Mesodermal cell (in vitro differentiated cells): ENCODE results near the gene C19orf38.
A peak's percentile ranks its signal among the peaks of the same experiment; 100 is the strongest.

Experiments
- H3K27ac ChIP-seq: 2 replicates; pipeline ENCODE4 v1.7.0; 2013; ENCODE audit warnings: mild to moderate bottlenecking, low read depth, low read length, moderate library complexity; ENCODE audit not compliant: severe bottlenecking
- H3K36me3 ChIP-seq: 2 replicates; pipeline ENCODE4 v1.7.1; 2013; ENCODE audit warnings: mild to moderate bottlenecking, low read length, moderate library complexity; ENCODE audit not compliant: control insufficient read depth, insufficient read depth
- H3K4me1 ChIP-seq: one replicate; pipeline ENCODE4 v1.7.1; 2013; ENCODE audit warnings: mild to moderate bottlenecking, low read length; ENCODE audit not compliant: insufficient read depth, control insufficient read depth, poor library complexity, severe bottlenecking
- H3K4me3 ChIP-seq: 2 replicates; pipeline ENCODE4 v1.7.0; 2013; ENCODE audit warnings: low read length, control low read depth, mild to moderate bottlenecking; ENCODE audit not compliant: insufficient read depth, poor library complexity, severe bottlenecking; ENCODE audit errors: extremely low read depth
- H3K9me3 ChIP-seq: 2 replicates; pipeline ENCODE4 v1.7.1; 2013; ENCODE audit warnings: mild to moderate bottlenecking, low read length, moderate library complexity; ENCODE audit not compliant: control insufficient read depth
- WGBS, 2 experiments: methylation state at CpG; one replicate each; pipeline ENCODE4 v1.1.5; 2013; ENCODE audit warnings: missing lambda C conversion rate in 2 of 2; ENCODE audit not compliant: insufficient coverage in 2 of 2; 5-methylcytosine and 5-hydroxymethylcytosine counted together

The C19orf38 gene

DNA sequence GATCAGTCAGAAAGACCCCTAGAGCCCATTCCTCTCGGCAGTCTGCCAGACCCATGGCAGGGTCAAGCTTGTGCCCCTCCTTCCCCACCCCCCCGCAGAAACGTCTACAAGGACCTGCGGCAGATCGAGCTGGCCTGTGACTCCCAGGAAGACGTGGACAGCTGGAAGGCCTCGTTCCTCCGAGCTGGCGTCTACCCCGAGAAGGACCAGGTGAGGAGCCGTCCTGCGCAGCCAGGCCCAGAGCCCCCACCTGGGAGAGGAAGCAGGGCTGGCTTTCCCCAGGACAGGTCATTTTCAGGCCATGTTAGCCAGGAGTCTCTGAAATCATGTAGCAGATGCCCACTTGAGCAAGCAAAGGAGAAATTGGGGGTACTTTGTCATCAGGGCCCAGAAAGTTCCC is 24.5 kb upstream of the C19orf38 start:
- H3K9me3 ChIP-seq, result no peaks in the 10 kb centered on the region
- H3K36me3 ChIP-seq, result peaks cover 73% of the 10 kb centered on the region
- H3K4me1 ChIP-seq, result no peaks in the 10 kb centered on the region
- no peak overlapping the region for H3K4me3 ChIP-seq
- WGBS, 2 experiments, result 98 to 99% methylated on average over 10 to 12 of the region's 12 CpGs
- no peak overlapping the region for H3K27ac ChIP-seq

GRCh38 chr19:10826231-10826630 is 22.0 kb upstream of the C19orf38 start:
- Histone ChIP-seq H3K4me1 (no peaks in the 10 kb centered on the region), H3K36me3 (peaks cover 70% of the 10 kb centered on the region), H3K9me3 (no peaks in the 10 kb centered on the region), H3K27ac (no peak overlapping the region), H3K4me3 (no peak overlapping the region)
- WGBS, 2 experiments, result 93 to 94% methylated on average over 6 to 7 of the region's 7 CpGs

DNA sequence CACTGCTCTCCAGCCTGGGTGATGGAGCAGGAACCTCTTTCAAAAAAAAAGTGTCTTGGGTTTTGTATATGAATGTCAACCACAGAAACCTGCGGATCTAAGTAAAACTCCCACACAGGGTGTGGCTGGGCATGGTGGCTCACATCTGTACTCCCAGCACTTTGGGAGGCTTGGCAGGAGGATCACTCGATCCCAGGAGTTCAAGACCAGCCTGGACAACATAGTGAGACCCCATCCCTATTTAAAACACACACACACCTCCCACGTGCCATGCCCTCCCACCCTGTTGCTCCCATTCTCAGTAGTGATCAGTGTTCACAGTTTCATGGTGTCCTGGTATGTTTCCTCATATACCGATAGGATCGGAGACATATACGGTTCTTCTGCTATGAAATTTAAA is 21.4 kb upstream of the C19orf38 start:
- H3K9me3 ChIP-seq, result no peaks in the 10 kb centered on the region
- H3K4me1 ChIP-seq, result no peaks in the 10 kb centered on the region
- WGBS, 2 experiments, result 100% methylated on average over 5 to 6 of the region's 6 CpGs
- no peak overlapping the region for H3K4me3 ChIP-seq
- H3K27ac ChIP-seq, result no peak overlapping the region
- H3K36me3 ChIP-seq, result peaks cover 65% of the 10 kb centered on the region

DNA sequence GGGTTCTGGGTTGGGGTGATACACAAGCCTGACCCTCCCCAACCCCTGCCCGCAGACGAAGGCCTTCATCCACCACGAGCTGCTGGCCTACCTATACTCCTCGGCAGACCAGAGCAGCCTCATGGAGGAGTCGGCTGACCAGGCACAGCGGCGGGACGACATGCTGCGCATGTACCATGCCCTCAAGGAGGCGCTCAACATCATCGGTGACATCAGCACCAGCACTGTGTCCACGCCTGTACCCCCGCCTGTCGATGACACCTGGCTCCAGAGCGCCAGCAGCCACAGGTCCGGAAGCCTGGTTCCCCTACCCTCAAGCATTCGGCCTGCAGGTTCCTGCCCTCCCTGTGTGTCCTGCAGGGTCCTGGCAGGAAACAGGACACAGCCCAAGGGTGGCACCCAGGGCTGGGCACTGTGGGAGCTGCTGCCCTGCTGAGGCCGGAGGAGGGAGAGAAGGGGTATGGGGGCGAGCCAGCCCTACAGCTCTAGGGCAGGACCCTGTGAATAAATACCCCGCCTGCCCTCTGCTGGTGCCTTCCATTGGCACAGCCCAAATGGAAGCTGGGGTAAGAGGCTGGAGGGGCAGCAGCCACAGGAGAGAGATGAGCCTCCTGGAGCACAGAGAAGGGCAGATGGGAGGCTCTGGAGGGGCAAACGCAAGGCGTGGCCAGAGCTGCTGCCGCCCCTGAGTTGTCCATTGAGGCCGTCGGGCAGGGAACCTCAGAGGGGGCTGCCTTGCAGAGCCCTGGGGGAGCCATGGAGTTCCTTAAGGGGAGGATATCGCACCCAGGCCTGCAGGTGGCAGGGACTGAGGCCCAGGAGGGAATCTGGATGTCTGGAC is 19.0 kb upstream of the C19orf38 start:
- H3K9me3 ChIP-seq, result no peaks in the 10 kb centered on the region
- peaks cover 70% of the 10 kb centered on the region for H3K36me3 ChIP-seq
- no peak overlapping the region for H3K4me3 ChIP-seq
- 96 to 97% methylated on average over 26 of the region's 26 CpGs for WGBS, 2 experiments
- H3K27ac ChIP-seq, result peak overlapping the region; percentile 29
- H3K4me1 ChIP-seq, result no peaks in the 10 kb centered on the region

GRCh38 chr19:10829967-10830366 is 18.2 kb upstream of the C19orf38 start:
- Histone ChIP-seq H3K4me1 (no peaks in the 10 kb centered on the region), H3K27ac (peak overlapping the region; percentile 29), H3K36me3 (peaks cover 69% of the 10 kb centered on the region), H3K4me3 (no peak overlapping the region), H3K9me3 (no peaks in the 10 kb centered on the region)
- 94 to 98% methylated on average over 6 to 10 of the region's 16 CpGs for WGBS, 2 experiments

DNA sequence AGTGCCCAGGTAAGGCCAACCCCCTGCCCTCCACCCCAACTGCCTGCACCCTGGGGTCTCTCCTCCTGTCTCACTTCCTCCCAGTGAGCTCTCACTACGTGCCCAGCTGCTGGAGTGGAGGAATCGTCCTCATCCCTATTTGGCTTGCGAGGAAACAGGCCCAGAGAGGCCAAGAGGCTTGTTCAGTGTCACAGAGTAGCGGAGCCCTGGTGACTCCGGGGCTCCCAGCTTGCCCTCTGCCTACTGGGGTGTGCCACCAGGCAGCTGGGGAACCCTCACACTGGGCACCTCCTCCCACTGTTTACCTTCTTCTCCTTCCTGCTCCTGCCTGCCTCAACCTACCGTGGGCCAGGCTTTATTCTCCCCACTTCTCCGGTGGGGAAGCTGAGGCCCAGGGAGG is 17.8 kb upstream of the C19orf38 start:
- no peaks in the 10 kb centered on the region for H3K9me3 ChIP-seq
- H3K27ac ChIP-seq, result no peak overlapping the region
- 92 to 100% methylated on average over 2 to 4 of the region's 7 CpGs for WGBS, 2 experiments
- H3K36me3 ChIP-seq, result peaks cover 70% of the 10 kb centered on the region
- H3K4me3 ChIP-seq, result no peak overlapping the region
- no peaks in the 10 kb centered on the region for H3K4me1 ChIP-seq

DNA sequence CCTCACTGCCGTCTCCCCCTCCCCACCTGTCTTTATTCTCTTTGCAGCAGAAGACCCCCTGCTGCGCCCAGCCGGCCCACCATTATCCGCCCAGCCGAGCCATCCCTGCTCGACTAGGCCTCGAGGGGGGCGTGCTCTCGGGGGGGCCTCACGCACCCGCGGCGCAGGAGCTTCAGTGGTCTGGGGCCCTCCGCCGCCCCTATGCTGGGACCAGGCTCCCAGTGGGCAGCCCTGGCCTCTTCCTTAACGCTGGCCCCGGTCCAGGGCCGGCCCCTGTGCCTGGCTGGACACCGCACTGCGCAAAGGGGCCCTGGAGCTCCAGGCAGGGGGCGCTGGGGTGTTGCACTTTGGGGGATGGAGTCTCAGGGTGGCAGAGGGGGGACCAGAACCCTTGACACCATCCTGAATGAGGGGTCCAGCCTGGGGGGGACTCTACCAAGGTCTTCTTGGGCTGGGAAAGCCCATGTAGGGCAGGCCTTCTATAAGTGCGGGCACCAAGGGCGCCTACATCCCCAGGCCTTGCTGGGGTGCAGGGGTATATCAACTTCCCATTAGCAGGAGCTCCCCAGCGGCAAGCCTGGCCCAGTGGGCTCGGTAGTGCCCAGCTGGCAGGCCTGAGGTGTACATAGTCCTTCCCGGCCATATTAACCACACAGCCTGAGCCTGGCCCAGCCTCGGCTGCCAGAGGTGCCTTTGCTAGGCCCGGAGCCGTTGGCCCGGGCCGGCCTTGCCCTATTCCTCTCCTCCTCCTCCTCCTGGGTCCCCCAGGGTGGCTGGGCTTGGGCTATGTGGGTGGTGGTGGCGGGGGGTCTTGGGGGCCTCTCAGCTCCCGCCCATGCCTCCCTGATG is 17.1 kb upstream of the C19orf38 start:
- peaks cover 63% of the 10 kb centered on the region for H3K36me3 ChIP-seq
- H3K4me1 ChIP-seq, result no peaks in the 10 kb centered on the region
- WGBS, 2 experiments, result 91 to 92% methylated on average over 21 to 26 of the region's 33 CpGs
- H3K9me3 ChIP-seq, result no peaks in the 10 kb centered on the region
- H3K27ac ChIP-seq, result no peak overlapping the region
- no peak overlapping the region for H3K4me3 ChIP-seq

DNA sequence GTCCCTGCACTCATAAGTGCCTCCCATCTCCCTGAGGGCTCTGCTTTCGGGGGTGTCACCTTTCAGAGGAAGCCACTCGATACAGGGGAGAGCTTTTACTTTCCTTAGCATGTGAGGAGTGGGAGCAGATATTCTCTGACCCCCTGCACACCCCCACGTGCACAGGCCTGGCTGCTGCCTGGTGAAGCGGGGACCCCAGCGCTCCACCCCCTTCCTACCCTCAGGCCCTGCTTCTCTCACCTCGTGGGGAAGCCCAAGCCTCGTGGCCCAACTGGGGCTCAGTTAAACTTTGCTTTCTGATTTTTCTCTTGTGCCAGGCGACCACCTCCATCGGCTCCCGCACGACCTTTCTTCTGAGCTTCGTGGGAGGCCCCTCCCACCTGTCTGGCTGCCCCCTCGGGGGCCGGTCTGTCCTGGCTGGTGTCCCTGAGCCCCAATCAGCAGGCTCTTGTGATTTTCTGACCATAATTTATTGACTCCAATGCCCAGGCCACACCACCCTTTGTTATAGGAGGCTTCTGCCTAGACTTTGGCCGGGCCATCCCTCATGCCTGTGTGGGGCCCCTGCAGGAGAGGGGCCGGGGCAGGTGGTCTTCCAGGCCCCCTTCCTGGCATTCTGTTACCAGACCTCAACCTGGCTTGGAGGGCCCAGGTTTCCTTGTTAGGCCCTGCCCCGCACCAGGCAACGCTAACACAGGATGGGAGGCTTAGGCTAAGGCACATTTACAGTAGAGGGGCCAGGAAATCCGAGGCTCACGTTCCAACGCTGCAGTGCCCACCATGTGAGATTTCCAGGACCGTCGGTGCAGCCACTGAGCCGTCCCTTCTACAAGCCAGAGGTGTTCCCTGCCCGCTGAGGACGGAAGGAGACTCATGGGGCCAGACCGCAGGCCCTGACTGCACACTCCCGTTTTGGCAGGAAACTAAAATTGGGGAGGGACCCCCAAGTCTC is 16.0 kb upstream of the C19orf38 start:
- WGBS, 2 experiments, result 94 to 98% methylated on average over 23 to 27 of the region's 28 CpGs
- Histone ChIP-seq H3K27ac (no peak overlapping the region), H3K36me3 (peaks cover 53% of the 10 kb centered on the region)

GRCh38 chr19:10832939-10833296 is 15.3 kb upstream of the C19orf38 start:
- H3K4me3 ChIP-seq, result no peak overlapping the region
- WGBS, 2 experiments, result 95 to 96% methylated on average over 20 of the region's 20 CpGs
- H3K27ac ChIP-seq, result no peak overlapping the region
- H3K36me3 ChIP-seq, result peaks cover 52% of the 10 kb centered on the region
- H3K9me3 ChIP-seq, result peaks cover 7% of the 10 kb centered on the region
- no peaks in the 10 kb centered on the region for H3K4me1 ChIP-seq

More for the DNA sequence above, 16.0 kb upstream of the C19orf38 start:
- H3K9me3 ChIP-seq, result peaks cover 7% of the 10 kb centered on the region
- no peaks in the 10 kb centered on the region for H3K4me1 ChIP-seq
- H3K4me3 ChIP-seq, result no peak overlapping the region

- WGBS, 2 experiments, result 69% methylated on average over 29 to 30 of the region's 32 CpGs
- Histone ChIP-seq H3K27ac (peak overlapping the region; percentile 41), H3K9me3 (peaks cover 7% of the 10 kb centered on the region), H3K4me3 (peak overlapping the region; percentile 56), H3K36me3 (peaks cover 38% of the 10 kb centered on the region), H3K4me1 (no peaks in the 10 kb centered on the region)
Measured at GRCh38 chr19:10835089-10835753, 13.0 kb upstream of the C19orf38 start.
